Hepatocyte (in vitro differentiated cells): ENCODE results near the gene TAF11L11. TPM values are rescaled to one million over a fixed set of nuclear protein-coding genes. Genes with fewer than 3 reads are reported as not detected.
"Not testable (repeated sequence)": the region's sequence is repeated elsewhere in the genome, so short reads cannot be mapped to it uniquely, and the experiment has no call there.

Experiments used
- DNase-seq: peaks from one replicate; pipeline ENCODE4 v3.0.0-alpha.2; 2016; ENCODE audit warnings: low spot score
- H2AFZ ChIP-seq: fragments of 200-600 bp; sonication (generic); 2 replicates; pipeline ENCODE4 v1.6.0; 2016; ENCODE audit warnings: antibody characterized with exemption, mild to moderate bottlenecking
- H3K27ac ChIP-seq: fragments of 200-600 bp; sonication (generic); 2 replicates; pipeline ENCODE4 v1.5.1; 2016; ENCODE audit warnings: mild to moderate bottlenecking
- H3K27me3 ChIP-seq: fragments of 200-600 bp; sonication (generic); 2 replicates; pipeline ENCODE4 v1.6.1; 2016
- H3K36me3 ChIP-seq: fragments of 200-600 bp; sonication (generic); replicated peaks from 2 replicates; pipeline ENCODE4 v1.5.1; 2016; ENCODE audit warnings: low read depth; ENCODE audit not compliant: insufficient read depth
- H3K4me1 ChIP-seq: fragments of 200-600 bp; sonication (generic); 2 replicates; pipeline ENCODE4 v1.5.1; 2016; ENCODE audit warnings: mild to moderate bottlenecking, moderate library complexity; ENCODE audit not compliant: insufficient read depth
- H3K4me2 ChIP-seq: fragments of 200-600 bp; sonication (generic); 2 replicates; pipeline ENCODE4 v1.6.0; 2016
- H3K4me3 ChIP-seq: fragments of 200-600 bp; sonication (generic); 2 replicates; pipeline ENCODE4 v1.5.1; 2016; ENCODE audit warnings: mild to moderate bottlenecking
- H3K79me2 ChIP-seq: fragments of 200-600 bp; sonication (generic); 2 replicates; pipeline ENCODE4 v1.6.0; 2017; ENCODE audit warnings: mild to moderate bottlenecking
- H3K9me2 ChIP-seq: fragments of 200-600 bp; sonication (generic); replicated peaks from 2 replicates; pipeline ENCODE4 v1.6.0; 2017; ENCODE audit warnings: mild to moderate bottlenecking; ENCODE audit not compliant: insufficient read depth
- H3K9me3 ChIP-seq: fragments of 200-600 bp; sonication (generic); 2 replicates; pipeline ENCODE4 v1.5.1; 2016; ENCODE audit warnings: low read depth, mild to moderate bottlenecking
- H4K20me1 ChIP-seq: fragments of 200-600 bp; sonication (generic); 2 replicates; pipeline ENCODE4 v1.6.0; 2016; ENCODE audit warnings: mild to moderate bottlenecking; ENCODE audit not compliant: insufficient read depth, poor library complexity, severe bottlenecking
- CTCF ChIP-seq: fragments of 200-600 bp; sonication (generic); IDR thresholded peaks from 2 replicates; pipeline ENCODE4 v1.5.1; 2016; ENCODE audit warnings: antibody characterized with exemption, mild to moderate bottlenecking; ENCODE audit not compliant: poor library complexity
- EZH2 ChIP-seq: fragments of 200-600 bp; sonication (generic); IDR thresholded peaks from 2 replicates; pipeline ENCODE4 v1.6.1; 2016; ENCODE audit warnings: antibody characterized with exemption, mild to moderate bottlenecking, borderline replicate concordance
- WGBS: methylation state at CpG from one replicate; pipeline ENCODE4 v1.1.6; 2016; ENCODE audit warnings: low lambda C conversion rate; ENCODE audit errors: missing lambda C conversion rate; 5-methylcytosine and 5-hydroxymethylcytosine counted together
- polyA plus RNA-seq: library from polyadenylated mRNA; unstranded; fragments of >200 nt; fragmentation: Nextera tagmentation; extraction: Ambion mirVana; gene quantifications from 2 replicates; pipeline ENCODE4 v1.2.1, GENCODE V29; 2016
- total RNA-seq: library from RNA; depleted of rRNA; stranded (reverse); fragments of >200 nt; gene quantifications from 2 replicates; pipeline ENCODE4 v1.2.3, GENCODE V29; 2014

The TAF11L11 gene
- not detected in 2 replicates for total RNA-seq
- not detected in 2 replicates for polyA plus RNA-seq

- not testable (repeated sequence) for H2AFZ ChIP-seq, H3K27me3 ChIP-seq, H3K4me3 ChIP-seq, H3K4me2 ChIP-seq, H3K4me1 ChIP-seq, H3K79me2 ChIP-seq, H3K27ac ChIP-seq, H3K9me2 ChIP-seq, DNase-seq, H3K36me3 ChIP-seq, H4K20me1 ChIP-seq, H3K9me3 ChIP-seq
- 87% methylated on average over 6 of the region's 6 CpGs for WGBS
Measured at GRCh38 chr5:17603880-17604279, at the start of gene TAF11L11. Gene TAF11L11, plus strand, starts transcription at chr5:17604183.

DNA sequence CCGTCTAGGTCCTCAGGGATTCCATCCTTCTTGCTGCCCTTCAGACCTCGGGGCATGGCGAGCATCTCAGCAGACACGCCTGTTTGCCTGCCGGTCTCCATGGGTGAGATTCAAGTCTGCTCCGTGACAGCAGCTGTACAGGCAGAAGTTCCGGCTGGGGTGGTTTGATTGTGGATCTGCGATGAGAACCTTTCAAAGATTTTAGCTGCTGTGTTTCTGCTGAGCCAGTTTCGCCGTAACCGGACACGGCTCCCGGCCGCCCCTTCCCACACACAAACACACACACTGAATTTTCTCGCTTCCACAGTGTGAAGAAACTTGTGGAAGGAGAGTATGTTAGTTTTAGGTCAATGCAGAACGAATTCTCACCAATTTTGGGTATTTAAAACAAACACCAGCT is 18.3 kb upstream of the TAF11L11 start, which contains the start of gene TAF11L7:
Gene TAF11L7 (minus strand): TSS at position 101 of the 400 bp plus-strand sequence.
- not testable (repeated sequence) for H3K36me3 ChIP-seq

GRCh38 chr5:17590860-17591259 is 13.1 kb upstream of the TAF11L11 start, which contains the start of gene TAF11L8:
Gene TAF11L8, minus strand, starts transcription at chr5:17590960.
- H3K79me2 ChIP-seq, H3K9me2 ChIP-seq, H3K4me1 ChIP-seq, H3K27me3 ChIP-seq, H4K20me1 ChIP-seq, DNase-seq, H3K9me3 ChIP-seq, H3K27ac ChIP-seq, H3K4me2 ChIP-seq, H2AFZ ChIP-seq, H3K4me3 ChIP-seq, H3K36me3 ChIP-seq: not testable (repeated sequence)
- no CpG with 5 or more reads among the region's 16 CpGs for WGBS

More for the DNA sequence above, 18.3 kb upstream of the TAF11L11 start, which contains the start of gene TAF11L7:
- no CpG with 5 or more reads among the region's 16 CpGs for WGBS
- H3K27ac ChIP-seq, H3K9me3 ChIP-seq, H3K4me2 ChIP-seq, DNase-seq, H3K9me2 ChIP-seq, H3K79me2 ChIP-seq, H2AFZ ChIP-seq, H3K27me3 ChIP-seq, H3K4me1 ChIP-seq, H4K20me1 ChIP-seq, H3K4me3 ChIP-seq: not testable (repeated sequence)

DNA sequence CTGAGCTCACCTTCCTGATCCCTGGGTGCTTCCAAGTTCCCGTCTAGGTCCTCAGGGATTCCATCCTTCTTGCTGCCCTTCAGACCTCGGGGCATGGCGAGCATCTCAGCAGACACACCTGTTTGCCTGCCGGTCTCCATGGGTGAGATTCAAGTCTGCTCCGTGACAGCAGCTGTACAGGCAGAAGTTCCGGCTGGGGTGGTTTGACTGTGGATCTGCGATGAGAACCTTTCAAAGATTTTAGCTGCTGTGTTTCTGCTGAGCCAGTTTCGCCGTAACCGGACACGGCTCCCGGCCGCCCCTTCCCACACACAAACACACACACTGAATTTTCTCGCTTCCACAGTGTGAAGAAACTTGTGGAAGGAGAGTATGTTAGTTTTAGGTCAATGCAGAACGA is 9.7 kb upstream of the TAF11L11 start, which contains the start of gene TAF11L9:
Gene TAF11L9 (minus strand): TSS at position 140 of the 400 bp plus-strand sequence.
- H3K4me2 ChIP-seq, H3K9me2 ChIP-seq, H3K36me3 ChIP-seq, H4K20me1 ChIP-seq, H3K4me1 ChIP-seq, H3K27me3 ChIP-seq, H2AFZ ChIP-seq, H3K9me3 ChIP-seq, H3K27ac ChIP-seq, H3K4me3 ChIP-seq, DNase-seq, H3K79me2 ChIP-seq: not testable (repeated sequence)
- WGBS: 94% methylated on average over 13 of the region's 15 CpGs

GRCh38 chr5:17597728-17598127 is 6.3 kb upstream of the TAF11L11 start, which contains the start of gene TAF11L10:
Gene TAF11L10, minus strand, starts transcription at chr5:17597828.
- not testable (repeated sequence) for DNase-seq, H3K27me3 ChIP-seq, H3K4me3 ChIP-seq, H3K4me1 ChIP-seq, H3K79me2 ChIP-seq, H3K9me3 ChIP-seq, H3K9me2 ChIP-seq, H3K36me3 ChIP-seq, H2AFZ ChIP-seq, H3K27ac ChIP-seq, H4K20me1 ChIP-seq, H3K4me2 ChIP-seq
- no CpG with 5 or more reads among the region's 15 CpGs for WGBS

DNA sequence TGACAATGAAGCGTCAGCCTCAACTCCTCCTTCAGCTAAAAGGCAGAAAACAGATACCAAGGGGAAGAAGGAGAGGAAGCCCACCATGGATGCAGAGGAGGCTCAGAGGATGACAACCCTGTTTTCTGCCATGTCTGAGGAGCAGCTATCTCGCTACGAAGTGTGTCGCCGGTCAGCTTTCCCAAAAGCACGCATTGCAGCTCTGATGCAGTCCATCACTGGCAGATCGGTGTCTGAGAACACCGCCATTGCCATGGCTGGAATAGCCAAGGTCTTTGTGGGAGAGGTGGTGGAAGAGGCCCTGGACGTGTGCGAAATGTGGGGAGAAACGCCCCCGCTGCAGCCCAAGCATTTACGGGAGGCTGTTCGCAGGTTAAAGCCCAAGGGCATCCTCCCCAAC is 968 bp downstream of the TAF11L11 start:
- H3K27me3 ChIP-seq: no peaks in the 10 kb centered on the region
- 95% methylated on average over 14 of the region's 14 CpGs for WGBS

GRCh38 chr5:17607461-17607860 is 3.5 kb downstream of the TAF11L11 start:
- H3K36me3 ChIP-seq, H3K4me2 ChIP-seq: not testable (repeated sequence)
- WGBS: 80% methylated on average over 4 of the region's 4 CpGs

More for the DNA sequence above, 968 bp downstream of the TAF11L11 start:
- Histone ChIP-seq H3K27ac (no peak overlapping the region), H3K9me3 (no peaks in the 10 kb centered on the region), H4K20me1 (no peaks in the 10 kb centered on the region), H3K4me3 (no peak overlapping the region), H3K36me3 (no peaks in the 10 kb centered on the region), H3K9me2 (no peaks in the 10 kb centered on the region), H3K4me1 (no peaks in the 10 kb centered on the region), H3K79me2 (no peaks in the 10 kb centered on the region), H3K4me2 (no peak overlapping the region), H2AFZ (no peak overlapping the region)
- TF ChIP-seq EZH2 (no peak), CTCF (no peak)
- no peak for DNase-seq

GRCh38 chr5:17610092-17610491 is 6.1 kb downstream of the TAF11L11 start, which contains the start of gene TAF11L12:
Gene TAF11L12, plus strand, starts transcription at chr5:17610392.
- not testable (repeated sequence) for DNase-seq, H3K27me3 ChIP-seq, H2AFZ ChIP-seq, H3K36me3 ChIP-seq, H3K4me3 ChIP-seq, H3K9me2 ChIP-seq, H3K79me2 ChIP-seq, H3K4me2 ChIP-seq, H3K4me1 ChIP-seq, H3K27ac ChIP-seq, H3K9me3 ChIP-seq, H4K20me1 ChIP-seq
- WGBS: 79% methylated on average over 2 of the region's 2 CpGs

More at GRCh38 chr5:17607461-17607860, 3.5 kb downstream of the TAF11L11 start:
- not testable (repeated sequence) for DNase-seq, H3K27ac ChIP-seq, H3K4me3 ChIP-seq, H3K79me2 ChIP-seq, H3K9me3 ChIP-seq, H3K27me3 ChIP-seq, H2AFZ ChIP-seq, H4K20me1 ChIP-seq, H3K4me1 ChIP-seq, H3K9me2 ChIP-seq
